Muscle of leg (tissue), 11 donors: Measurements from ENCODE around the gene SLC27A3. TPM values are rescaled to one million over a fixed set of nuclear protein-coding genes. Genes with fewer than 3 reads are reported as not detected.

Experiments used
- DNase-seq: peaks from one replicate; pipeline ENCODE4 v3.0.0; 2013
- H3K27ac ChIP-seq: one replicate; pipeline ENCODE4 v1.5.1; 2013; ENCODE audit warnings: mild to moderate bottlenecking, low read length, control low read depth
- H3K27me3 ChIP-seq: one replicate; pipeline ENCODE4 v1.6.1; 2013; ENCODE audit warnings: low read length; ENCODE audit not compliant: control insufficient read depth, insufficient read depth
- H3K36me3 ChIP-seq: one replicate; pipeline ENCODE4 v1.6.1; 2013; ENCODE audit warnings: low read length; ENCODE audit not compliant: control insufficient read depth, insufficient read depth
- H3K4me1 ChIP-seq: one replicate; pipeline ENCODE4 v1.6.1; 2013; ENCODE audit warnings: low read length; ENCODE audit not compliant: control insufficient read depth, insufficient read depth
- H3K4me3 ChIP-seq: one replicate; pipeline ENCODE4 v1.5.1; 2013; ENCODE audit warnings: low read length, control low read depth
- H3K9me3 ChIP-seq: replicated peaks from 2 replicates; pipeline ENCODE4 v1.6.1; 2013; ENCODE audit warnings: low read depth, low read length; ENCODE audit not compliant: control insufficient read depth
- WGBS: methylation state at CpG from one replicate; pipeline ENCODE4 v1.1.5; 2013; ENCODE audit warnings: missing lambda C conversion rate; ENCODE audit not compliant: insufficient coverage; 5-methylcytosine and 5-hydroxymethylcytosine counted together
- polyA plus RNA-seq, 8 donors: library from polyadenylated mRNA; unstranded; fragments of 120-200 nt; gene quantifications; one replicate each; pipeline versions ENCODE4 v1.2.1 to v1.2.3, GENCODE V29; 2013; ENCODE audit warnings: inconsistent platforms in 1 of 8, low replicate concordance in 1 of 8; ENCODE audit not compliant: insufficient read length in 8 of 8, insufficient read depth in 1 of 8
- total RNA-seq: library from RNA; stranded (reverse); fragments of 120-200 nt; gene quantifications from one replicate; pipeline ENCODE4 v1.2.4, GENCODE V29; 2013

The SLC27A3 gene
- total and polyA plus RNA-seq, 9 donors: 17.7 to 32.7 (median 25.9) TPM

GRCh38 chr1:153805042-153805745 lies 30.0 kb downstream of the SLC27A3 start:
- 100% methylated on average over 1 of the region's 5 CpGs for WGBS
- peak; percentile 69 for DNase-seq
- H3K9me3 ChIP-seq: no peaks in the 10 kb centered on the region
- H3K4me3 ChIP-seq: no peak overlapping the region
- no peaks in the 10 kb centered on the region for H3K27me3 ChIP-seq
- no peak overlapping the region for H3K27ac ChIP-seq
- H3K36me3 ChIP-seq: peaks cover 56% of the 10 kb centered on the region
- peaks cover 12% of the 10 kb centered on the region for H3K4me1 ChIP-seq

- Histone ChIP-seq H3K9me3 (no peaks in the 10 kb centered on the region), H3K4me3 (no peak overlapping the region), H3K4me1 (peaks cover 12% of the 10 kb centered on the region), H3K36me3 (peaks cover 65% of the 10 kb centered on the region), H3K27ac (no peak overlapping the region), H3K27me3 (no peaks in the 10 kb centered on the region)
- DNase-seq: no peak
- 80% methylated on average over 1 of the region's 11 CpGs for WGBS
Observed at GRCh38 chr1:153805886-153806719, 30.9 kb downstream of the SLC27A3 start.

GRCh38 chr1:153816283-153816889 lies 41.2 kb downstream of the SLC27A3 start:
- H3K9me3 ChIP-seq: no peaks in the 10 kb centered on the region
- peaks cover 64% of the 10 kb centered on the region for H3K36me3 ChIP-seq
- no peaks in the 10 kb centered on the region for H3K4me1 ChIP-seq
- WGBS: 60% methylated on average over 8 of the region's 13 CpGs
- DNase-seq: peak; percentile 54
- no peak overlapping the region for H3K4me3 ChIP-seq
- no peak overlapping the region for H3K27ac ChIP-seq
- no peaks in the 10 kb centered on the region for H3K27me3 ChIP-seq

- Histone ChIP-seq H3K27ac (no peak overlapping the region), H3K4me3 (no peak overlapping the region), H3K9me3 (no peaks in the 10 kb centered on the region), H3K4me1 (no peaks in the 10 kb centered on the region), H3K36me3 (peaks cover 43% of the 10 kb centered on the region), H3K27me3 (no peaks in the 10 kb centered on the region)
- DNase-seq: no peak
- 100% methylated on average over 1 of the region's 2 CpGs for WGBS
Observed at GRCh38 chr1:153818876-153819275, 43.7 kb downstream of the SLC27A3 start.

- Histone ChIP-seq H3K4me3 (no peak overlapping the region), H3K27me3 (no peaks in the 10 kb centered on the region), H3K27ac (no peak overlapping the region), H3K9me3 (no peaks in the 10 kb centered on the region), H3K4me1 (no peaks in the 10 kb centered on the region), H3K36me3 (peaks cover 27% of the 10 kb centered on the region)
- WGBS: no CpG with 5 or more reads among the region's 6 CpGs
- no peak for DNase-seq
Observed at GRCh38 chr1:153827168-153827964, 52.2 kb downstream of the SLC27A3 start.

Other genes with a start within 250 kb of the SLC27A3 start
- gene S100A6, start 239.4 kb upstream of the SLC27A3 start, total RNA-seq: 415 TPM
- 100 to 1,000 TPM; 182 to 300 (median 257) TPM for gene S100A6, start 239.4 kb upstream of the SLC27A3 start, polyA plus RNA-seq
- gene S100A5, start 234.5 kb upstream of the SLC27A3 start, total RNA-seq: not detected
- under 1 TPM in 1 of 8 donors, not detected in 7; 0.31 TPM for gene S100A5, start 234.5 kb upstream of the SLC27A3 start, polyA plus RNA-seq
- 238 TPM for gene S100A4, start 229.6 kb upstream of the SLC27A3 start, total RNA-seq
- gene S100A4, start 229.6 kb upstream of the SLC27A3 start, polyA plus RNA-seq: 100 to 1,000 TPM; 188 to 266 (median 208) TPM
- 0.31 TPM for gene S100A3, start 226.1 kb upstream of the SLC27A3 start, total RNA-seq
- gene S100A3, start 226.1 kb upstream of the SLC27A3 start, polyA plus RNA-seq: 1 to 10 TPM in 1 of 8 donors, under 1 TPM in 7; 0.30 to 1.4 (median 0.67) TPM
- 3.4 TPM for gene S100A2, start 209.6 kb upstream of the SLC27A3 start, total RNA-seq
- 1 to 10 TPM; 1.4 to 5.0 (median 1.8) TPM for gene S100A2, start 209.6 kb upstream of the SLC27A3 start, polyA plus RNA-seq
- gene S100A16, start 162.3 kb upstream of the SLC27A3 start, total RNA-seq: 45.4 TPM
- gene S100A16, start 162.3 kb upstream of the SLC27A3 start, polyA plus RNA-seq: 10 to 100 TPM; 45.1 to 77.3 (median 55.3) TPM
- 0.18 TPM for gene S100A14, start 159.1 kb upstream of the SLC27A3 start, total RNA-seq
- gene S100A14, start 159.1 kb upstream of the SLC27A3 start, polyA plus RNA-seq: 10 to 100 TPM in 2 of 8 donors, 1 to 10 TPM in 2, under 1 TPM in 4; 0.15 to 27.5 (median 1.2) TPM
- 111 TPM for gene S100A13, start 147.9 kb upstream of the SLC27A3 start, total RNA-seq
- gene S100A13, start 147.9 kb upstream of the SLC27A3 start, polyA plus RNA-seq: 10 to 100 TPM; 58.4 to 85.4 (median 70.6) TPM
- 4.7 TPM for gene S100A1, start 147.0 kb upstream of the SLC27A3 start, total RNA-seq
- 1 to 10 TPM; 3.0 to 9.5 (median 6.3) TPM for gene S100A1, start 147.0 kb upstream of the SLC27A3 start, polyA plus RNA-seq
- gene CHTOP, start 141.3 kb upstream of the SLC27A3 start, total RNA-seq: 45.0 TPM
- 100 to 1,000 TPM in 1 of 8 donors, 10 to 100 TPM in 7; 86.6 to 102 (median 91.0) TPM for gene CHTOP, start 141.3 kb upstream of the SLC27A3 start, polyA plus RNA-seq
- 53.0 TPM for gene SNAPIN, start 116.7 kb upstream of the SLC27A3 start, total RNA-seq
- gene SNAPIN, start 116.7 kb upstream of the SLC27A3 start, polyA plus RNA-seq: 10 to 100 TPM; 48.4 to 51.5 (median 49.8) TPM
- gene ILF2, start 104.4 kb upstream of the SLC27A3 start, total RNA-seq: 184 TPM
- gene ILF2, start 104.4 kb upstream of the SLC27A3 start, polyA plus RNA-seq: 100 to 1,000 TPM; 158 to 217 (median 176) TPM
- 12.9 TPM for gene NPR1, start 96.7 kb upstream of the SLC27A3 start, total RNA-seq
- 10 to 100 TPM; 12.7 to 17.4 (median 15.0) TPM for gene NPR1, start 96.7 kb upstream of the SLC27A3 start, polyA plus RNA-seq
- 28.5 TPM for gene INTS3, start 47.4 kb upstream of the SLC27A3 start, total RNA-seq
- 10 to 100 TPM; 33.9 to 48.6 (median 39.3) TPM for gene INTS3, start 47.4 kb upstream of the SLC27A3 start, polyA plus RNA-seq
- 8.8 TPM for gene GATAD2B, start 147.6 kb downstream of the SLC27A3 start, total RNA-seq
- 10 to 100 TPM; 11.3 to 18.3 (median 14.2) TPM for gene GATAD2B, start 147.6 kb downstream of the SLC27A3 start, polyA plus RNA-seq
- gene DENND4B, start 171.3 kb downstream of the SLC27A3 start, total RNA-seq: 11.8 TPM
- 10 to 100 TPM; 21.7 to 35.7 (median 31.2) TPM for gene DENND4B, start 171.3 kb downstream of the SLC27A3 start, polyA plus RNA-seq
- gene CRTC2, start 183.2 kb downstream of the SLC27A3 start, total RNA-seq: 7.0 TPM
- gene CRTC2, start 183.2 kb downstream of the SLC27A3 start, polyA plus RNA-seq: 10 to 100 TPM; 17.6 to 28.6 (median 22.5) TPM
- gene SLC39A1, start 188.1 kb downstream of the SLC27A3 start, total RNA-seq: 44.4 TPM
- 10 to 100 TPM; 33.0 to 59.2 (median 45.5) TPM for gene SLC39A1, start 188.1 kb downstream of the SLC27A3 start, polyA plus RNA-seq
- 11.7 TPM for gene CREB3L4, start 192.5 kb downstream of the SLC27A3 start, total RNA-seq
- 10 to 100 TPM in 6 of 8 donors, 1 to 10 TPM in 2; 9.4 to 15.0 (median 11.9) TPM for gene CREB3L4, start 192.5 kb downstream of the SLC27A3 start, polyA plus RNA-seq
- gene JTB, start 202.3 kb downstream of the SLC27A3 start, total RNA-seq: 105 TPM
- gene JTB, start 202.3 kb downstream of the SLC27A3 start, polyA plus RNA-seq: 10 to 100 TPM; 70.2 to 98.2 (median 85.0) TPM
- gene RAB13, start 210.9 kb downstream of the SLC27A3 start, total RNA-seq: 21.5 TPM
- 100 to 1,000 TPM in 3 of 8 donors, 10 to 100 TPM in 5; 71.8 to 109 (median 85.8) TPM for gene RAB13, start 210.9 kb downstream of the SLC27A3 start, polyA plus RNA-seq
- 7,680 TPM for gene RPS27, start 215.4 kb downstream of the SLC27A3 start, total RNA-seq
- gene RPS27, start 215.4 kb downstream of the SLC27A3 start, polyA plus RNA-seq: 1,000 to 10,000 TPM; 3,165 to 4,385 (median 3,796) TPM